Measurements from ENCODE around the gene WDR64.
"Not testable (repeated sequence)": the region's sequence is repeated elsewhere in the genome, so short reads cannot be mapped to it uniquely, and the experiment has no call there.

Gene WDR64

GRCh38 chr1:241749041-241749944 lies 97.2 kb downstream of the WDR64 start:
- DNase-seq, result no peak

GRCh38 chr1:241749945-241750695 lies 98.0 kb downstream of the WDR64 start:
- no peak for DNase-seq

GRCh38 chr1:241751524-241751923 lies 99.4 kb downstream of the WDR64 start:
- no peak for DNase-seq

GRCh38 chr1:241762713-241763339 lies 110.7 kb downstream of the WDR64 start:
- no peak for DNase-seq

DNA sequence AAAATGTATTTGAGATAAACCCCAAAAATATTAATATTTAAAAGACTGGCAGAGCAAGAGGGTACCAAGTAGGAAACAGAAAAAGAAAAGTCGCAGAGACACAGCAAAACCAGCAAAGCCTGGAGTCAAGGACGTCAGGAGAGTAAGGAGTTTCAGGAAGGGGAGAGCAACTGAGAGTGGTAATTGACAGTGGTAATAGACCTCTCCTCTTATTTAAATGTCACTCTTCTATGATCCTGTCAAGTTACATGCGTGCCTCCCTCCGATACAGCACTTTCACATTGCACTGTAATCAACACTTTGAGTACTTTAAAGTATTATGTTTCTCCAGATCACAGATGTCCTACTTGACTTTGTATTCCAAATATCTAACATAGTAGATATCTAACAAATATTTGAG lies 113.3 kb downstream of the WDR64 start:
- no peak for DNase-seq

GRCh38 chr1:241767737-241768136 lies 115.7 kb downstream of the WDR64 start:
- no peak for DNase-seq

DNA sequence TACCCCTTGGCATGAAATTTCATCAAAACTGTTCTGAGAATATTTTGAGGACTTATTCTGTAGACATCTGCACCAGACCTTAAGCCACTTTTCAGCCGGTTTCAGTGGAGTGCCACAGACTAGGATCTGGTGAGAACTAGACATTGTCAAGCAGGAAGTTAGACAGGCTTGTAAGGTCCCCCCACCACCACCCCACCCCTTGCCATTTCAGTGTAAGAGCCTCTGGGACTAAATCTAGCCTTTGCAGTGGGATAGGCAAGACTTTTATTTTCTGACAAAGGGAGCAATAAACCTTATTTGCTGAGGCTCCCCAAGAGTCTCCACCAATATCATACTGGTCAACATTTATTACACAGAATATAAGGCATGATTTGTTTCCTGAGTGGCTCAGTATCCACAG lies 118.0 kb downstream of the WDR64 start:
- DNase-seq, result no peak

- DNase-seq, result no peak
These were observed 119.0 kb downstream of the WDR64 start for GRCh38 chr1:241771117-241771516.

DNA sequence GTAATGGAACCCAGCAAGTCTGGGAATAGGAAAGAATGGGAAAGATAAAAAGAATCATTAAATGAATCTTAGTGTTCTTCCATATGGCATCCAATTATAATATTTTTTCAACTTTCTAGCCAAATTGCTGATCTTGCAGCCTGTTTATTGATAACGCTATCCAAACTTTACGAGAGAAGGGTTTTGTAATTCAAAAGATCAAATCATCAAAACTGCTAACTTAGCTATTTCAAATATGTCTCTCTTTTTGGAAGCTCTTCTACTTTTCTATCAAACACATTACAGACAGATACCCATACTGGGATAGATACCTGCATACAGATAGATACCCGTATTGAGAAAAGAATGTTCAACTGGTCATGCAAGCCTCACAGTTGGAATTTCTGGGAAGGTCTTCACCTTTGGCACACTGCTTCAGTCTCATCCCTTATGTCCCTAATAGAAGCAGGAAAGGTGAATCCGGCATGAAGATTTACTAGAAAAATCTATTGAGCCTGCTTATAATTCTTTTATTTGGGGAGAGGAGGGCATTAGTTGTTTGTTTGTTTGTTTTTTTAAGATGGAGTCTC lies 120.9 kb downstream of the WDR64 start:
- no peak for DNase-seq

DNA sequence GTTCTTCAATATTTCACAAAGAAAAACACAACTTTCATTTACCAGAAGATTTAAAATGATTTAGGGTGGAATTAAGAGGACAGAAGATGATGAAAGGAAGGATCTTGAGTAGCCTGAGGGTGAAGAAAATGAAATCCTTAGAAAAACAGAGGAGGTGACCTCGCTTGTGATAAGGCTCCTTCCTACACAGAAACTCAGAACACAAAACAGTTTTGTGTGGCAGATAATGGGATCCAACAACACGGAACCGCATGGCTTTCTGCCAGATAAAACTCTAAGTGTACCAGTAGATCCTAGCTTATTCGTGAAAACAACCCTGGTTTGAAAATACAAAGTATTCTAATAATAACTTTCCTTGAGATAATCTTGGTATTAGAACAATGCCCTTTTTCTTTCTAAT lies 121.9 kb downstream of the WDR64 start:
- DNase-seq, result no peak

DNA sequence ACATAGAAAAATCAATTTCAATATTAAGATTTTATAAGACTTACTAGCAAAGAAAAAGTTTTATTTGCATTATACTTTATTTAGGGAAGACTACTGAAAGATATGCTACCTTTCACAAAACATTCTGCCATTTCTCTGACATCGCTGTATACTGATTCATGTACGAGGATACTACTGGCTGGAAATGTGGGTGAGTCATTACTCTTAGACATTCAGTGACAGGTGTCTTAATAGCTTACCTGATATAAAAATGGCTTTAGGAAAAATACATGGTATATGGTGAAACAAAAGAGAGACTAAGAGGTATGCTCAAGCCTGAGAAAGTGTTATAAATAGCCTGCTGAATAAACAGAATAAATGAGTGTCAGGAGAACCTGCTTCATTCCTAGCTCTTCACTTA lies 122.9 kb downstream of the WDR64 start:
- no peak for DNase-seq

- no peak for DNase-seq
These were observed 124.8 kb downstream of the WDR64 start for GRCh38 chr1:241776911-241777310.

GRCh38 chr1:241778117-241778516 lies 126.0 kb downstream of the WDR64 start:
- DNase-seq, result no peak

DNA sequence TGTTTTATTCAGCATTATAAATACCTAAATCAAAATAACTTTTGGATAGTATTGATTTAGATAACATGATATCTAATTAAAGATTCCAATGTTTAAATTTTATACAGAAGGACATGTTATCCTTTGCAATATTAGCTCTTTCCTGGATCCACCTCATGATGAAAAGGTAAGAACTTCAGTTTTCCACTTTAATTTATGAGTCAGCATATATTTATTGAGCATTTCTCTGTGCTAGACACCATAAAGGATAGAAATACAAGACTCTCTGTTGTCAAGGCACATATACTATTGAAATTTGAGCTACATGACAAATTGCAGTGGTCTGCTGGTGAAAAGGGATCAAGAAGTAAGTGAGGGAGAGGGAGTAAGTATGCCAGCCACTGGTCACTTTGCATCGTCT lies 127.8 kb downstream of the WDR64 start:
- DNase-seq, result no peak

DNA sequence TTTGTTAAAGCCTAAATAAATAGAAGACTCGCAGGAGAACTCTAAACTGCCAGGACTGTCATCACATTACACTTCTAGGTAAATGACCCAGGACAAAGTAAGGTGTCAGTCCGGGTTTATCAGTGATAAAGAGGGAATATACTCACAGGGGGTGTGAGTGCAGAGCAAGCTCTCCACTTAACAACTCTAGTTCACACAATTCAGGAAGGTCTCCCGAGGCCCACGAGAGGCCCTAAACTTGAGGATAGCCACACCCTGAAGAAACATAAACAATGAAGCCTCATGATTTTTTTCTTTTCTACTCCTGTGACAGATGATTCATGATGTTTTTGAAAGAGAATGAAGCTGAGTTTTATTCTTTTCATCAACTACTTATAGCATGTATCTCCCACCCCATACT lies 130.3 kb downstream of the WDR64 start:
- no peak for DNase-seq

DNA sequence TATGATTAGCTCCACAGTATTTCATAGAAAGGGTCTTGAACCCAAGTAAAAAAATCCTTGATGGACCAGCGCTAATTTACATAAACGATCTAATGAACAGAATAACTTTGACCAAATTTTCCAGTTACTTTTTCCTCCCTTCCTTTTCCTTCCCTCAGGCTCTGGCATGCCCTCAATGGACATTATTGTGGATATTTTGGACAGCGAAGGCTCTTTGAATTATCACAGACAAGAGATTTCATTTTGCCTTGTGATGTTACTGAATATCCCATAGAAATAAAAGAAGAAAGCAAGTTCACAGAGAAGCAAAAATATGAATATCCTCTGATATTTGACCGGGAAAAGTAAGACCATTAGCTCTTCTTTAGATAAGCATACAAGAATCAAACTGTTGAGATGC lies 135.6 kb downstream of the WDR64 start:
- no peak for DNase-seq

- no peak for DNase-seq
These were observed 137.0 kb downstream of the WDR64 start for GRCh38 chr1:241789061-241789460.

GRCh38 chr1:241799416-241799815 lies 147.3 kb downstream of the WDR64 start:
- no peak for DNase-seq

GRCh38 chr1:241800640-241801039 lies 148.6 kb downstream of the WDR64 start:
- DNase-seq, result no peak

DNA sequence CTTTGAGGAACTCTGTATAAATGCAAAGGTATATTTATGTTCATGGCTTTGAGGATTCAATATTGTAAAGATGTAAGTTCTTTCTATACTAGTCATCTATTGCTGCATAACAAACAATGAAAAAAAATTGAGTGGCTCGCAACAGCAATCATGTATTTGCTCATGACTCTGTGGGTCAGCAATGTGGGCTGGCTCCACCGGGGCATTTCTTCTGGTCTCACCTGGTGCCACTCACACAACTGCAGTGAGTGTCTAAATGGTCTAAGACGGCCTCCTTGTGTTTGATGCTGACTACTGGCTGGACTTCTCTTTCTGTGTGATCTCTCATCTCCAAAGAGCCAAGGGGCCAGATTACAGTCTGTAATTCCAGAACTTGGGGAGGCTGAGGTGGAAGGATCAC lies 150.8 kb downstream of the WDR64 start:
- DNase-seq, result no peak

DNA sequence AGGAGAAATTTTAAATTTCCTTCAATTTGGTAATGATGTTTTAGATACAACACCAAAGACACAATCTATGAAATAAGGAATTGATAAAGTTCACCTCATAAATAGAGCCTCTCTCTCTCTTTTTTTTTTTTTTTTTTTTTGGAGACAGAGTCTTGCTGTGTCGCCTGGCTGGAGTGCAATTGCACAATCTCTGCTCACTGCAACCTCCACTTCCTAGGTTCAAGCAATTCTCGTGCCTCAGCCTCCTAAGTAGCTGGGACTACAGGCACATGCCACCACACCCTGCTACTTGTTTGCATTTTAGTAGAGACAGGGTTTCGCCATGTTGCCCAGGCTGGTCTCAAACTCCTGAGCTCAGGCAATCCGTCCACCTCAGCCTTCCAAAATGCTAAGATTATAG lies 152.6 kb downstream of the WDR64 start:
- DNase-seq, result not testable (repeated sequence)

- no peak for DNase-seq
These were observed 156.2 kb downstream of the WDR64 start for GRCh38 chr1:241808265-241808664.

GRCh38 chr1:241810769-241811405 lies 158.8 kb downstream of the WDR64 start:
- no peak for DNase-seq
